Measurements from ENCODE around the gene MTFR2. TPM values are rescaled to one million over a fixed set of nuclear protein-coding genes. Genes with fewer than 3 reads are reported as not detected.

Gene MTFR2
- total RNA-seq, 6 experiments from 2014 or later: 2.6 to 6.8 (median 6.3) TPM

DNA sequence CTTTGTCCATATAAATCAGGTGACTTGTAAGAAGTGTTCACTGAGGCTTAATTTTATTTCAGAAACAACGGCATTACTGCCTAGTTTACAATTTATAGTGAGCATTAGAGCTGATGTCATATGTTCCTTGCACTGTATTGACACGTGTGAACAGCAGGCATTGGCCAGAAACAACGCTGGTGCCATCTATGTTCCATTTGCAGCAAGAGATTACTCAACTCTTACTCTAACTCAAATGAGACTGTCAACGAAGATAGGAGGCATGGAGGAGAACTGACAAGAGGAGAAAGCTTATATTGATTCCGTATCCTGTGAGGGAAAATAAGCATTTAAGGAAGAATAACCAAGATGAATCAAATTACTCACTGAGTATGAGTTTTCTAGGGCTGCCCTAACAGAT lies 48.4 kb downstream of the MTFR2 start:
- DNase-seq: peak; percentile 9
- Mint-ChIP-seq H3K36me3 (ENCODE audit: low read depth) (no peaks in the 10 kb centered on the region), H3K4me3 (no peak overlapping the region)

GRCh38 chr6:136192902-136193301 lies 57.2 kb downstream of the MTFR2 start:
- H3K27me3 Mint-ChIP-seq (ENCODE audit: insufficient read depth): no peaks in the 10 kb centered on the region
- H3K27ac Mint-ChIP-seq: no peak overlapping the region
- H3K9me3 Mint-ChIP-seq: no peaks in the 10 kb centered on the region
- no peak overlapping the region for H3K4me3 Mint-ChIP-seq
- peaks cover 3% of the 10 kb centered on the region; the same call in 1 of the 2 replicates for H3K36me3 Mint-ChIP-seq (ENCODE audit: low read depth)
- no peaks in the 10 kb centered on the region for H3K4me1 Mint-ChIP-seq (ENCODE audit: low read depth)
- TF ChIP-seq CTCF (IDR thresholded peaks at IDR 0.05): no peak
- no peak for DNase-seq

More for the DNA sequence above, 48.4 kb downstream of the MTFR2 start:
- 0 out of 2 replicates have a peak, but pooled peaks cover 2% of the 10 kb centered on the region for H3K27me3 Mint-ChIP-seq (ENCODE audit: insufficient read depth)
- no peaks in the 10 kb centered on the region for H3K9me3 Mint-ChIP-seq
- no peak for TF ChIP-seq CTCF (IDR thresholded peaks at IDR 0.05)
- H3K27ac Mint-ChIP-seq: no peak overlapping the region
- no peaks in the 10 kb centered on the region for H3K4me1 Mint-ChIP-seq (ENCODE audit: low read depth)

DNA sequence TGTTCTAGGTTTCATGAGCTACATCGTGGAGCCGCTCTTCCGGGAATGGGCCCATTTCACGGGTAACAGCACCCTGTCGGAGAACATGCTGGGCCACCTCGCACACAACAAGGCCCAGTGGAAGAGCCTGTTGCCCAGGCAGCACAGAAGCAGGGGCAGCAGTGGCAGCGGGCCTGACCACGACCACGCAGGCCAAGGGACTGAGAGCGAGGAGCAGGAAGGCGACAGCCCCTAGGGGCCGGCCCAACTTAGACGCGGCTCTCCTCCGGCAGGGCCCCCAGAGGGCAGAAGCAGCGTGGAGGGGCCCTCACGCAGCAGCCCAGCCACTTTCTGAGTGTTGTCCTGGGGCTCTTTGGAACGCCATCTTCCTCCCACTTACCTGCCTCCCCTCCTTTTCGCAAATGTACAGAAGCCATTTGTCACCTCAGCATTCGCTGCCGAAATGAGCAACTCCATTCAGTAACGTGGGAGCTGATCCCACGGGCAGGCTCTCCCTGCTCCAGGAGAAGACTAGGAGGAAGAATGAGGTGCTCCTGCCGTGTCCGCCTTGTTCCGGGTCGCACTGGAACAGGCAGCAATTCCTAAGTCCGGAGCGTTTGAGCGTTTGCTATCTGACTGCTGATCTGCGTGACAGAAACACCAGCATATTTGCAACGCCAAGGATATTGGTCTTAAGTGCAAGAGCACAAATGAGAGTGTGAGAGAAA lies 58.4 kb downstream of the MTFR2 start:
- Mint-ChIP-seq H3K27me3 (ENCODE audit: insufficient read depth) (no peaks in the 10 kb centered on the region), H3K27ac (no peak overlapping the region), H3K36me3 (ENCODE audit: low read depth) (peaks cover 3% of the 10 kb centered on the region; the same call in 1 of the 2 replicates), H3K4me3 (no peak overlapping the region), H3K9me3 (no peaks in the 10 kb centered on the region), H3K4me1 (ENCODE audit: low read depth) (no peaks in the 10 kb centered on the region)
- DNase-seq: no peak
- no peak for TF ChIP-seq CTCF (IDR thresholded peaks at IDR 0.05)

DNA sequence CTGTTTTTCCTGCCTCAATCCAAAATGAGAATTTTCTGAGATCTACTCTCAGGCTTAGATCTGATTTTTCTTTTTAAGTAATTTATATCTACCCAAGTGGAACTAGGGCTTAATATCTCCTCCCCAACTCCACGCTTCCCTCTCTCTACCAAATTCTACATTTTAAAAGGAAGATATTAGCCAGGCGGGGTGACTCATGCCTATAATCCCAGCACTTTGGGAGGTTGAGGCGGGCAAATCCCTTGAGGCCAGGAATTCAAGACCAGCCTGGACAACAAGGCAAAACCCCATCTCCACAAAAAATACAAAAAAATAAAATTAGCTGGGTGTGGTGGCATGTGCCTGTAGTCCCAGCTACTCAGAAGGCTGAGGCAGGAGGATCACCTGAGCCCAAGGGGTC lies 61.0 kb downstream of the MTFR2 start:
- DNase-seq: no peak
- Mint-ChIP-seq H3K9me3 (no peaks in the 10 kb centered on the region), H3K4me1 (ENCODE audit: low read depth) (no peaks in the 10 kb centered on the region), H3K36me3 (ENCODE audit: low read depth) (no peaks in the 10 kb centered on the region; the same call in 1 of the 2 replicates), H3K27me3 (ENCODE audit: insufficient read depth) (no peaks in the 10 kb centered on the region), H3K4me3 (no peak overlapping the region), H3K27ac (no peak overlapping the region)
- no peak for TF ChIP-seq CTCF (IDR thresholded peaks at IDR 0.05)

DNA sequence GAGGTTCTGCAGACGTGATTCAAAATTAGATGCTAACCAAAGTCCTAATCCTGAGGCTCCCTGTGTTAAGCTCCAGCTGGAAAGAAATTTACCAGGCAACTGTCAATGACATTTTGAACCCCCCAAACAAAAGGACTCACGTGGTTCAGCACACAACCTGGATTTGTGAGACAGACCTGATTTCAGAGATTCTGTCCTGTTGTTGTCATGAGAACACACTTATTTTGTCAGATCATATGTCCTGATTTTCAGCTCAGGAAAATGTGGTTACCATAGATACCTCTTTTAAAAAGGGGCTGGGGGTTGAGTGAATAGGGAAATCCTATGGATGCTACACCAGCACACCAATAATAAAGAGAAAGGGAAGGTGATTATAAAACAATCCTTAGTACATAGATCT lies 61.6 kb downstream of the MTFR2 start:
- no peak for DNase-seq
- Mint-ChIP-seq H3K4me3 (no peak overlapping the region), H3K9me3 (no peaks in the 10 kb centered on the region), H3K4me1 (ENCODE audit: low read depth) (no peaks in the 10 kb centered on the region), H3K36me3 (ENCODE audit: low read depth) (no peaks in the 10 kb centered on the region; the same call in 1 of the 2 replicates), H3K27me3 (ENCODE audit: insufficient read depth) (no peaks in the 10 kb centered on the region), H3K27ac (no peak overlapping the region)
- TF ChIP-seq CTCF (IDR thresholded peaks at IDR 0.05): no peak

All from HFFc6 (cell line).